GM18858 (cell line): Measurements from ENCODE around the gene MICA.
"Not testable (repeated sequence)": the region's sequence is repeated elsewhere in the genome, so short reads cannot be mapped to it uniquely, and the experiment has no call there.

Experiments
- ATAC-seq: cut with Tn5 transposase; IDR thresholded peaks from one replicate; pipeline ENCODE4 v1.9.1; 2021; ENCODE audit not compliant: unreplicated experiment

The MICA gene

GRCh38 chr6:31407699-31408098 lies 4.3 kb downstream of the MICA start:
- ATAC-seq: no peak

- no peak for ATAC-seq
Observed at GRCh38 chr6:31412506-31412905, 9.1 kb downstream of the MICA start.

DNA sequence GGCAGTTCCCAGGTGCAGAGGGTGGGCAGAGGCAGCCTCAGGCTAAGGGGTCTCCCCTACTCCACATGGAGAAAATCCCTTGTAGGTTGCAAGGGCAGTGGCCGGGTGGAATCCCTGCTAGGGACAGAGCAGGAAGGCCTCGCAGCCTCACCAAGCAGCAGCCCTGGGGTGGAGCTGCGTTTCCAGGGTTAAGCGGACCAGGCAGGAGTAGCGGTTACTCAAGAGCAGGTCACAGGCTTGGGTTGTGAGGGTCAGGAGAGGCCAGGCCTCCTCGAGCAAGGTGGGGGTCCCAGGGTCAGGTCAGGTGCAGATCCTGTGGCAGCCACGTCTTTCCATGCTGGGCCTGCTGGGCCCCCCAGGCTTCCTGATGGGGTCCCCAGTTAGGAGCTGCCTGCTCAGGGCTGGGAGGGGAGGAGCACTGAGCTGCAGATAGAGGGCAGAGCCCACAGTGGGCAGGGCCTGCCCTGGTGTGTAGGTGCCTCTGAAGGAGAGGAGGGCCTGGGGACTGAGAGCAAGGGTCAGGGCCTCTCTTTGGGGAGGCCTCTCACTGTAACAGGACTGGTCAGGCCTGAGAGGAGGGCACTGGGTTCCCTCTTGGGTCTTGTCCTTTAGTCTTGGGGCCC lies 10.9 kb downstream of the MICA start:
- ATAC-seq: not testable (repeated sequence)

GRCh38 chr6:31414771-31415265 lies 11.4 kb downstream of the MICA start:
- no peak for ATAC-seq

- no peak for ATAC-seq
Observed at GRCh38 chr6:31416394-31417014, 13.1 kb downstream of the MICA start.

DNA sequence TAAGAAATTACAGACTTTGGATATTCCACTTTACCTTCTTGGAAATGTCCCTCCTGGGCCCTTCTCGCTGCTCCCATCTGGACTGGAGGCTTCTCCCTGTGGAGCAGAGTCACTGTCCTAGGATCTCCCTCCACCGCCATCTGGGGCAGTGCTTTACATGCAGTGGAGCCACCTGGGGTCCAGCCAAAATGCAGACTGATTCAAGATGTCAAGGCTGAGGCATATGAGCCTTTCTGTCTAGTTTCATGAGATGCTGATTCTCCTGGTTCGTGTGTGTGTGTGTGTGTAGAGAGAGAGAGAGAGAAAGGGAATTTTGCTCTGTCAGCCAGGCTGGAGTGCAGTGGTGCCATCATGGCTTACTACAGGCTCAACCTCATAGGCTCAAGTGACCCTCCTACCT lies 14.9 kb downstream of the MICA start:
- ATAC-seq: no peak

DNA sequence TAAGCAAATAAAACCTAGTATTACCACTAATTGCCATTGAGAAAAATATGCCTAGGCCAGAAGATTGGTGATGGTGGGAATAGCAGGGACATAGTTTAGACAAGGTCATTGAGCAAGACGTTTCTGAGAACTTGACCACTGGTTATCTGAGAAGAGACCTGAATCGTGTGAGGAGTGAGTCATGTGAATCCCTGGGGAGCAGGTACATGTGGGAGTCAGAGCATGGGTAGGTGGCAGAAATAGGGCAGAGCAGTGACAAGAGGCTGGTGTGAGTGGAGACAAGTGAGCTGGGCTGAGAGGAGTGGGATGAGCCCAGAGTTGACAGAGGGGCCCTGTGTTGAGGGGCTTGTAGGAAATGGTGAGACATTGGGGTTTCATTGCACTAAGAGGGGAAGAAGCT lies 16.4 kb downstream of the MICA start:
- ATAC-seq: no peak

DNA sequence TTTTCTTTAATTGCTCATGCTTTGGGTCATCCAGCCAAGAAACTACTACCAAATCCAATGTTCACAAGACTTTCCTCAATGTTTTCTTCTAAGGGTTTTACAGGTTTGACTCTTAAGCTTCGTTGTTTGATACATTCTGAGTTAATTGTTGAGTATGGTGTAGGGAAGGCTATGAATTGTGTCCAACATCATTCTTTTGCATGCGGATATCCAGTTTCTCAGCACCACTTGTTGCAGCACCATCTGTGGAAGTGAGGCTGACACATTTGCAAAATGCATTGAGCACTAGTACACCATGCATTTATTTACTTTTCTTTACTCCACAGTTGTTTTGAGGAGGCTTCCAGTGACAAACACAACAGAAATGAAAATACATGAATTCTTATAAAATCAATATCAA lies 17.2 kb downstream of the MICA start:
- ATAC-seq: no peak

GRCh38 chr6:31422587-31422986 lies 19.2 kb downstream of the MICA start:
- no peak for ATAC-seq

- no peak for ATAC-seq
Observed at GRCh38 chr6:31423550-31423949, 20.2 kb downstream of the MICA start.

DNA sequence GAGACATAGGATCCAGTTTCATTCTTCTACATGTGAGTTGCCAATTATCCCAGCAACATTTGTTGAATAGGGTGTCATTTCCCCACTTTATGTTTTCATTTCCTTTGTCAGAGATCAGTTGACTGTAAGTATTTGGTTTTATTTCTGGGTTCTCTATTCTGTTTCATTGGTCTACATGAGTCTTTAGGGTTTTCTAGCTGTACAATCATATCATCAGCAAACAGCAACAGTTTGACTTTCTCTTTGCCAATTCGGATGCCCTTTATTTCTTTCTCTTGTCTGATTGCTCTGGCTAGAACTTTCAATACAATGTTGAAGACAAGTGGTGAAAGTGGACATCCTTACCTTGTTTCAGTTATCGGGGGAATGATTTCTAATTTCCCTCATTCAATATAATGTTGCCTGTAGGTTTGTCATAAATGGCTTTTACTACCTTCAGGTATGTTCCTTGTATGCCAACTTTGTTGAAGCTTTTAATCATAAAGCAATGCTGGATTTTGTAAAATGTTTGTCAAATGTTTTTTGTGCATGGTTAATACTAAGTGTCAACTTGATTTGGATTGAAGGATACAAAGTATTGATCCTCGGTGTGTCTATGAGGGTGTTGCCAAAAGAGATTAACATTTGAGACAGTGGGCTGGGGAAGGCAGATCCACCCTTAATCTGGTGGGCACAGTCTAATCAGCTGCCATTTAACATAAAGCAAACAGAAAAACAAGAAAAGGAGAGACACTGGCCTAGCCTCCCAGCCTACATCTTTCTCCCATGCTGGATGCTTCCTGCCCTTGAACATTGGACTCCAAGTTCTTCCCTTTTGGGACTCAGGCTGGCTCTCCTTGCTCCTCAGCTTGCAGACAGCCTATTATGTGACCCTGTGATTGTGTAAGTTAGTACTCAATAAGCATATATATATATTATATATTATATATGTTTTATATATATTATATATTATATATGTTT lies 23.3 kb downstream of the MICA start:
- ATAC-seq: no peak

DNA sequence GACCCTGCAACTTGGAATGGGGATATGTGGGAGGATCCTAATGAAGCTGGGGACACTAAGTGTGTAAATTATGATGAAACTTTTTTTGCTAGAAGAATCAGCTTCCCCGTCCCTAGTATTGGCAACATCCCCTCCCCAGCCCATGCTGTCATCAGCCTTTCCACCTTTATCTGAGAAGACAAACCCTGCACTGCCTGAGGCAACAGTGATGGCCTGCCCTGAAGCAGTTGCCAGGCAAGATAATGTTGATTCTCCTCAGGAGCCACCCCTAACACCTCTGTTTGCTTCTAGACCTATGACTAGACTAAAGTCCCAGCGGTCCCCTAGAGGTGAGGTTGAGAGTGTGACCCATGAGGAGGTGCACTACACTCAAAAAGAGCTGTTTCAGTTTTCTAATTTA lies 27.1 kb downstream of the MICA start:
- ATAC-seq: no peak

- ATAC-seq: not testable (repeated sequence)
Observed at GRCh38 chr6:31435051-31435450, 31.7 kb downstream of the MICA start.

DNA sequence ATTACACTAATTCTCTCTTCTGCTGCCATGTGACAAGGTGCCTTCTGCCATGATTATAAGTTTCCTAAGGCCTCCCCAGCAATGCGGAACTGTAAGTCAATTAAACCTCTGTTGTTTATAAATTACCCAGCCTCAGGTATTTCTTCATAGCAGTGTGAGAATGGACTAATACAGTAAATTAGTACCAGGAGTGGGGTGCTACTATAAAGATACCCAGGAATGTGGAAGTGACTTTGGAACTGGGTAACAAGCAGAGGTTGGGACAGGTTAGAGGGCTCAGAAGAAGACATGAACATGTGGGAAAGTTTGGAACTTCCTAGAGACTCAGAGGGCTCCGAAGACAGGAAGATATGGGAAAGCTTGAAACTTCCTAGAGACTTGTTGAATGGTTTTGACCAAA lies 34.8 kb downstream of the MICA start:
- no peak for ATAC-seq

DNA sequence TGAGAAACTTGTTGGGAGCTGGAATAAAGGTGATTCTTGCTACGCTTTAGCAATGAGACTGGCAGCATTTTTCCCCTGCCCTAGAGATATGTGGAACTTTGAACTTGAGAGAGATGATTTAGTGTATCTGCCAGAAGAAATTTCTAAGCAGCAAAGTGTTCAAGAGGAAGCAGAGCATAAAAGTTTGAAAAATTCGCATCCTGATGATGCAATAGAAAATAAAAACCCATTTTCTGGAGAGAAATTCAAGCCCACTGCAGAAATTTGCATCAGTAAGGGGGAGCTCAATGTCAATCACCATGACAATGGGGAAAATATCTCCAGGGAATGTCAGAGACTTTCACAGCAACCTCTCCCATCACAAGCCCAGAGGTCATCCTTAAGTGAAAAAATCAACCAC lies 35.3 kb downstream of the MICA start:
- no peak for ATAC-seq

DNA sequence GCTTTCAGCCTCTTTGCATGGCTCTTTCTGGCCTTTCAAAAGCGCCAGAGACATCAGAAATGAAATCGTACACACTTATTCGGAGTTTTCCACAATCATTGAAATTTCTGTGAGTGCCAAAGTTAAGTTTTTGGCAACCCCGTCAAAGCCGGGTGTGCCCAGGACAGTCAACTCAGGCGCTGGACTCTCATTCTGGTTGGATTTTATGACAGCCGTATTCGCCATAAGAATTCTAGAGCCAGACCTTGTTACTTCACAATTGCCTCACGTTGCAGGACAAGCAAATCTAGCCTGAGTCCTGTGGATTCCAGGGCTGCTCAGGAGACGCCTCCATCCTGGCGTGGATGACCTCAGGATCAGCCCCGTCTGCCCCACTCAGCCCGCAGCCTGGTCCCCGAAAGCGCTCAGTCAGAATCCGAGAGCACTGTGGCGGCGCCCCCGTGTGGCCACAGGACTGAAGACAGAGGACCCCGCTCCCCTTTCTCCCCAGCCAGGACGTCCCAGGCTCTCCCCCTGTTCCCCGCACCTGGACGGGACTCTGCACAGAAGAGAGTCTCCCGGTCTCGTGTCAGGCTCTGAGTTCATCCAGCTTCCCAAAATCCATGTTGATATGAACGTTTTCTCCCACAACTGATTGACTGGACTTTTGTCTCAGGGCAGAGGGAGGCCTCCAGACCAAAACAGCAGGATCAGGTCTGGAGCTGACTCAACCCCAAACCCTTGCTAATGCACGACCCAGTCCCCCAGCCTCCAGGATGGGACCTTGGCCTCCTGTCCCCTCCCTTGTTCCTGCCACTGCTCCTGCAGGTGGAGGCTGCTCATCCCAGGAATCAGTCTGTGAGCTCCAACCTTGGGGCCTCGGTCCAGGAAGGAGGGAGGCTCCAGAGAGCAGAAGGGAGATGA lies 38.2 kb downstream of the MICA start:
- ATAC-seq: no peak

GRCh38 chr6:31446481-31446880 lies 43.1 kb downstream of the MICA start:
- ATAC-seq: no peak

GRCh38 chr6:31446999-31447789 lies 43.8 kb downstream of the MICA start:
- ATAC-seq: not testable (repeated sequence)

GRCh38 chr6:31450751-31451150 lies 47.4 kb downstream of the MICA start:
- no peak for ATAC-seq

GRCh38 chr6:31452859-31453258 lies 49.5 kb downstream of the MICA start:
- ATAC-seq: no peak
